Skeletal muscle satellite cell (primary cell): Measurements from ENCODE around the gene CDK6.
A peak's percentile ranks its signal among the peaks of the same experiment; 100 is the strongest.

Source experiments
- H3K27me3 ChIP-seq: 2 replicates; pipeline ENCODE4 v1.7.0; 2013; ENCODE audit warnings: low read length; ENCODE audit not compliant: control insufficient read depth, insufficient read depth
- H3K36me3 ChIP-seq: 2 replicates; pipeline ENCODE4 v1.7.0; 2013; ENCODE audit warnings: mild to moderate bottlenecking, control low read depth, low read length; ENCODE audit not compliant: insufficient read depth
- H3K4me1 ChIP-seq: 2 replicates; pipeline ENCODE4 v1.7.0; 2013; ENCODE audit warnings: low read length; ENCODE audit not compliant: control insufficient read depth, insufficient read depth
- H3K4me2 ChIP-seq: 2 replicates; pipeline ENCODE4 v1.7.0; 2013; ENCODE audit warnings: mild to moderate bottlenecking, low read length
- H3K4me3 ChIP-seq: 2 replicates; pipeline ENCODE4 v1.7.0; 2013; ENCODE audit warnings: low read length
- H3K9ac ChIP-seq: 2 replicates; pipeline ENCODE4 v1.7.0; 2013; ENCODE audit warnings: mild to moderate bottlenecking, low read depth, low read length, moderate library complexity
- H3K9me3 ChIP-seq: replicated peaks from 2 replicates; pipeline ENCODE4 v1.7.0; 2013; ENCODE audit warnings: mild to moderate bottlenecking, control low read depth, low read length

CDK6 gene

DNA sequence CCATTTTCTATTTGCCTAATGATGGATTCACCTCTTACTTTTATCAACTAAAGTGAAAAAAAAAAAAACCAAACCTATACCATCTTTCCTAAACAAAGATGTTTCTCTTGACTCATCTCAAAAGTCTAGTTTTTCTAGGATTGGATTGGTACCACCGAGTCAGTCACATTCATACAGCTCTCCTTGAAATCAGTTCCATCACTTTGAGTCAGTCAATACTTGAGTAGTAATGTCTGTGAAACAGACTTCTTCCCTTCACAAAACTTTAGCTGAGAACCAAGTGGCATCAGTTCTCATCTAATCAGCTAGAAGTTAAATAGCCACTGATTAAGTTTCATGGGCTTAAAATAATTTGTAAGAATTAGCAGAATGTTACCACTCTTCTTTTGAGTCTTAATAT lies 13.3 kb downstream of the CDK6 start:
- Histone ChIP-seq H3K4me3 (no peak overlapping the region), H3K9ac (no peak overlapping the region), H3K27me3 (no peaks in the 10 kb centered on the region), H3K36me3 (peaks cover 7% of the 10 kb centered on the region), H3K9me3 (no peaks in the 10 kb centered on the region), H3K4me2 (no peak overlapping the region), H3K4me1 (peaks cover 32% of the 10 kb centered on the region)

DNA sequence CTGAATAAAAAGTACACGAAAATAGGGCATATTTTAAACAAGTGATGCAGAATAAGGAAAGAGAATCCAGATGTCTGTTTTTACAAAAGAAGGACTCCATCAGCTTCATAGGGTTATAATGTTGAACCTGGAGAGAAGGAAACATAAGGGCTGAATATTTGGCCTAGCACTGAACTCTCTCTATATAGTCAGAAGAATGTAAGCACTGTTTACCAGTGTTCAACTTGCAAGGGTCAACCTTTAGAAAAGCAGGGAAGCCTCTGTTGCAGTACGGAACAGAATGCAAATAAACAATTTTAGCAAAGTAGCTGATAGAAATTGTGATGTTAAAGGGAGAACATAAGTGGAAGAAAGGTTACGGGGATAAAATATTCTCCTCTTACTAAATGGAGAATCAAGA lies 16.2 kb downstream of the CDK6 start:
- no peaks in the 10 kb centered on the region for H3K9me3 ChIP-seq
- H3K27me3 ChIP-seq, result no peaks in the 10 kb centered on the region
- no peak overlapping the region for H3K4me2 ChIP-seq
- H3K4me1 ChIP-seq, result peaks cover 19% of the 10 kb centered on the region
- no peak overlapping the region for H3K9ac ChIP-seq
- H3K4me3 ChIP-seq, result no peak overlapping the region
- peaks cover 3% of the 10 kb centered on the region for H3K36me3 ChIP-seq

- Histone ChIP-seq H3K9me3 (no peaks in the 10 kb centered on the region), H3K4me1 (peaks cover 21% of the 10 kb centered on the region), H3K27me3 (no peaks in the 10 kb centered on the region), H3K9ac (no peak overlapping the region), H3K4me3 (no peak overlapping the region), H3K4me2 (no peak overlapping the region), H3K36me3 (peaks cover 3% of the 10 kb centered on the region)
Observed at GRCh38 chr7:92817398-92817797, 19.0 kb downstream of the CDK6 start.

DNA sequence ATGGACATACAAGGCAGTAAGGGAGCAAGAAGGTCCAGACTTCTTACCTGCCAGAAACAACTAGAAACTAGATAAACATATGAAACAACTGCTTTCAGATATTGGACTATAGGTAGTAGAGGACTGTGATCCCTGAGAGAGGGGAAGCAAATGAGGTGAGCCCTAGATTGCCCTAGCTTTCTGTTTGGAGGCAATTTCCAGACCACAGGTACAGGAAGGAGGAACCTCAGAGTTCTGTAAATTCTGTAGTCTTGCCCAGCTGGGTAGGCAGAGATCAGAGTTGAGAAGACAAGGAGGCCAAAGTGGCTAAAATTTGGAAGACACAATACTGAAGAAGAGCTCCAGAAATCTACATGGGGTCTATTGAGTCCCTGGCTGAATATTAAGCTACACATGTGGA lies 21.0 kb downstream of the CDK6 start:
- H3K36me3 ChIP-seq, result peaks cover 4% of the 10 kb centered on the region
- H3K4me1 ChIP-seq, result peaks cover 21% of the 10 kb centered on the region
- no peak overlapping the region for H3K9ac ChIP-seq
- no peaks in the 10 kb centered on the region for H3K27me3 ChIP-seq
- no peaks in the 10 kb centered on the region for H3K9me3 ChIP-seq
- no peak overlapping the region for H3K4me2 ChIP-seq
- no peak overlapping the region for H3K4me3 ChIP-seq

- Histone ChIP-seq H3K27me3 (no peaks in the 10 kb centered on the region), H3K4me3 (peak overlapping the region; percentile 20), H3K36me3 (peaks cover 4% of the 10 kb centered on the region), H3K9ac (peak overlapping the region; percentile 14), H3K4me2 (peak overlapping the region; percentile 54), H3K4me1 (peaks cover 38% of the 10 kb centered on the region), H3K9me3 (no peaks in the 10 kb centered on the region)
Observed at GRCh38 chr7:92813390-92814024, 22.9 kb downstream of the CDK6 start.

- Histone ChIP-seq H3K36me3 (peaks cover 4% of the 10 kb centered on the region), H3K4me3 (no peak overlapping the region), H3K4me1 (peaks cover 45% of the 10 kb centered on the region), H3K9ac (no peak overlapping the region), H3K27me3 (no peaks in the 10 kb centered on the region), H3K9me3 (no peaks in the 10 kb centered on the region), H3K4me2 (no peak overlapping the region)
Observed at GRCh38 chr7:92811158-92811557, 25.2 kb downstream of the CDK6 start.

- peak overlapping the region; percentile 23 for H3K4me3 ChIP-seq
Observed at GRCh38 chr7:92809760-92810573, 26.4 kb downstream of the CDK6 start.

DNA sequence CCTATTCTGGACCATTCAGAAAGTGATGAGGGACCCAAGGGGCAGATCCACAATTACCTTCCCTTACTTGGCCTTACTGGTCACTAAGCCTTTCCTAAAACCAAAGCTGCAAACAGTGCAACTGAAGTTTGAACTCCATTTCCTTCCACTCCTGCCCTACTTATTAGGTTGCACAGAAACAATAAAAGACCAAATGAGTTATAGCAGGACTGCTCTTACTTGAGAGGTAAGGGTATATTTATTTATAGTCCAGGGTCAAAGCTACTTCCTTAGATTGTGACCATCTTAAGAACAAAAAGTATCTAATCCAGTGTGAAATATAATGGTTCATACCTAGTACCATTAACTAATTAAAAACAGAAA lies 27.0 kb downstream of the CDK6 start:
- peak overlapping the region; percentile 23 for H3K4me3 ChIP-seq
- H3K27me3 ChIP-seq, result no peaks in the 10 kb centered on the region
- peak overlapping the region; percentile 64 for H3K4me2 ChIP-seq
- H3K36me3 ChIP-seq, result peaks cover 4% of the 10 kb centered on the region
- peak overlapping the region; percentile 53 for H3K9ac ChIP-seq
- peaks cover 45% of the 10 kb centered on the region for H3K4me1 ChIP-seq
- H3K9me3 ChIP-seq, result no peaks in the 10 kb centered on the region

More at GRCh38 chr7:92809760-92810573, 26.4 kb downstream of the CDK6 start:
- Histone ChIP-seq H3K27me3 (no peaks in the 10 kb centered on the region), H3K9ac (peak overlapping the region; percentile 53), H3K36me3 (peaks cover 4% of the 10 kb centered on the region), H3K9me3 (no peaks in the 10 kb centered on the region), H3K4me2 (peak overlapping the region; percentile 64), H3K4me1 (peaks cover 45% of the 10 kb centered on the region)

DNA sequence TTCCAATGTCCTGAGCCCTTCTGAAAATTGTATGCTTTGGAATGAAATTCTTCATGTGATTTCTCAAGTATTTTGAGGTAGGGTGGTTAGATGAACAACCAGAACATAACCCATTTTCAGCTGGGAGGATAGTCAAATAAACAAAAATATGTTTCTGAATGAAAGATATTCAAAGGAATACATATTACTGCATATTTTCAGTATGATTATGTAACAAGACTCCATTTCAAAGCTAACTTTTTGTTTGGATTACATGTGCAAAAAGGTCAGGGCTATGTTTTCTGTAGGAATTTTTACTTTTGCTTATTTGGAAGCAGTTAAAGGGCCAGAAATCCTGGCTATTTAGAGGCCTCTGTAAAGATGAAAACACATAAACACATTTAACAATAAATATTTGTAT lies 27.7 kb downstream of the CDK6 start:
- H3K4me1 ChIP-seq, result peaks cover 38% of the 10 kb centered on the region

DNA sequence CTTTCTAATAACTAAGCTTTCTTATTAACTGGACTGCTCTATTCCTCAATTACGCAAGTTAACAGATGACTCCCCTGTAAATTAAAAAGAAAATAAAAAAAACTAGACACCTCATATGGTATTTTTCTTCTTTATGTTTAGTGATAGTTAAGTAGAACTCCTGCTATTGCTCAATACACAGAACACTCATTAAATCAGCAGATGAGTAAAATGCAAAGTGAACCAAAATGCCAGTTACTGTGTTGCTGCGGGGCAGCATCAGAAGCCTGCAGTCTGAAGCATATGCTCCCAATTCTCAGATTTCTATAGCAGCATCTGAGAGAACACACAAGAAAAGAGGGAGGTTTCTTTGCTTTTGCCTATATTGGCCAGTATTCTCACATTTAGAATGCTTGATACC lies 28.4 kb downstream of the CDK6 start:
- Histone ChIP-seq H3K4me3 (no peak overlapping the region), H3K9ac (peak overlapping the region; percentile 53), H3K4me2 (peak overlapping the region; percentile 41), H3K9me3 (no peaks in the 10 kb centered on the region), H3K36me3 (peaks cover 4% of the 10 kb centered on the region), H3K4me1 (peaks cover 32% of the 10 kb centered on the region), H3K27me3 (no peaks in the 10 kb centered on the region)

More for the DNA sequence above, 27.7 kb downstream of the CDK6 start:
- H3K9ac ChIP-seq, result peak overlapping the region; percentile 53
- no peaks in the 10 kb centered on the region for H3K27me3 ChIP-seq
- peaks cover 4% of the 10 kb centered on the region for H3K36me3 ChIP-seq
- H3K9me3 ChIP-seq, result no peaks in the 10 kb centered on the region
- peak overlapping the region; percentile 41 for H3K4me2 ChIP-seq
- H3K4me3 ChIP-seq, result no peak overlapping the region

- Histone ChIP-seq H3K9me3 (no peaks in the 10 kb centered on the region), H3K27me3 (no peaks in the 10 kb centered on the region), H3K4me3 (no peak overlapping the region), H3K9ac (no peak overlapping the region), H3K4me1 (peaks cover 29% of the 10 kb centered on the region), H3K36me3 (peaks cover 7% of the 10 kb centered on the region), H3K4me2 (no peak overlapping the region)
Observed at GRCh38 chr7:92806496-92806895, 29.9 kb downstream of the CDK6 start.

- H3K9me3 ChIP-seq, result no peaks in the 10 kb centered on the region
- no peak overlapping the region for H3K4me3 ChIP-seq
- H3K27me3 ChIP-seq, result no peaks in the 10 kb centered on the region
- peaks cover 7% of the 10 kb centered on the region for H3K4me1 ChIP-seq
- peaks cover 3% of the 10 kb centered on the region for H3K36me3 ChIP-seq
- H3K9ac ChIP-seq, result no peak overlapping the region
- no peak overlapping the region for H3K4me2 ChIP-seq
Observed at GRCh38 chr7:92802406-92802805, 34.0 kb downstream of the CDK6 start.
